Heart left ventricle (tissue), 13 donors: ENCODE data around the gene FGF10.

Experiments
- POLR2A ChIP-seq, 2 donors: fragments of 450-650 bp; IDR thresholded peaks; one replicate each; pipeline ENCODE4 v1.6.1; 2017; ENCODE audit warnings: antibody characterized with exemption in 2 of 2, mild to moderate bottlenecking in 2 of 2, moderate library complexity in 2 of 2
- TF ChIP-seq, protein P1 (sequence below), 12 donors: fragments of 200-600 bp; sonication (generic) in 4 of 12; IDR thresholded peaks; one replicate each; pipeline versions ENCODE4 v1.5.0 to v1.8.0; 2018 to 2022; ENCODE audit warnings: antibody characterized with exemption in 12 of 12, mild to moderate bottlenecking in 5 of 12
- donor health status: ischemic (EF 13 %, LVEDD 7.1; RV severe dilation, severe dysfunction).
- donor health status: DM: no; HTN: yes; CAD: no.
- donor health status: DM: no; HTN: no; CAD: no.
- donor health status: ischemic (EF 25% LVEDD 6.9; RV normal size, moderate dysfunction).
- donor health status: ischemic (EF 25% LVEDD 5.7; RV mildly dilated, moderate dysfunction).
- donor health status: ischemic (EF 35%, LVEDD 5.7; RV mildly dilated, moderate dysfunction).
- donor health status: nonischemic (EF 11% LVEDD 7.7; RV severe dilation, severe dysfunction).
- donor health status: DM: yes; HTN: yes; CAD: no.
- donor health status: PGD.
- donor health status: ischemic (EF 29% LVEDD 5.4; RV normal size, mild dysfunction).
- donor health status: nonischemic (EF 23%, LVEDD 6.1; RV moderate dilation, normal function).

DNA sequence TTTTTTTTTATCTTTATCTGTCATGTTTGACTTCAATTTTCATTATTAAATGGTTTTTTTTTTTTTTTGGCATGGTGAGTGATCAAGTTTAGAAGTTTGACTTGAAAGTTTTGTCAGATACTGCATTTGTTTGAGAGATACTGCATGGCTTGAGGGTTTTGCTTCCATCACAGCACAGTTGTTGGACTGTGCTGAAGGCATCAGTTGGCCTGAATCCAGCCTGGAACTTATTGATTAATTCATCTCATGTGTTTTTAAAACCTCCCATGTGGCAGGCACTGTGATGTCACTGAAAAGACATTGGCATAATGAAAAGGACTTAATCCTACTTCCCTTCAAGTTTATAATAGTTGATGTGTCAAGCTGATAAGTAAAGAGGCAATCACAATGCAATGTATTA, 128.4 kb downstream of the FGF10 start:
- TF ChIP-seq, protein P1, sequence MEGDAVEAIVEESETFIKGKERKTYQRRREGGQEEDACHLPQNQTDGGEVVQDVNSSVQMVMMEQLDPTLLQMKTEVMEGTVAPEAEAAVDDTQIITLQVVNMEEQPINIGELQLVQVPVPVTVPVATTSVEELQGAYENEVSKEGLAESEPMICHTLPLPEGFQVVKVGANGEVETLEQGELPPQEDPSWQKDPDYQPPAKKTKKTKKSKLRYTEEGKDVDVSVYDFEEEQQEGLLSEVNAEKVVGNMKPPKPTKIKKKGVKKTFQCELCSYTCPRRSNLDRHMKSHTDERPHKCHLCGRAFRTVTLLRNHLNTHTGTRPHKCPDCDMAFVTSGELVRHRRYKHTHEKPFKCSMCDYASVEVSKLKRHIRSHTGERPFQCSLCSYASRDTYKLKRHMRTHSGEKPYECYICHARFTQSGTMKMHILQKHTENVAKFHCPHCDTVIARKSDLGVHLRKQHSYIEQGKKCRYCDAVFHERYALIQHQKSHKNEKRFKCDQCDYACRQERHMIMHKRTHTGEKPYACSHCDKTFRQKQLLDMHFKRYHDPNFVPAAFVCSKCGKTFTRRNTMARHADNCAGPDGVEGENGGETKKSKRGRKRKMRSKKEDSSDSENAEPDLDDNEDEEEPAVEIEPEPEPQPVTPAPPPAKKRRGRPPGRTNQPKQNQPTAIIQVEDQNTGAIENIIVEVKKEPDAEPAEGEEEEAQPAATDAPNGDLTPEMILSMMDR (IDR thresholded peaks at IDR 0.05), result no peak
- TF ChIP-seq POLR2A (IDR thresholded peaks at IDR 0.05), result no peak
